Endometrial microvascular endothelial cells (primary cell): ENCODE results near the gene GLIPR1. TPM values are rescaled to one million over a fixed set of nuclear protein-coding genes. Genes with fewer than 3 reads are reported as not detected.
"Not testable (repeated sequence)": the region's sequence is repeated elsewhere in the genome, so short reads cannot be mapped to it uniquely, and the experiment has no call there.

ENCODE experiments used
- in situ Hi-C: cut with HindIII; loops from 2 replicates; pipeline ENCODE4 v1.10.0; 2017; ENCODE audit warnings: low sequenced_read_pairs, low pct_unique_long_range_greater_than_20kb; ENCODE audit errors: inconsistent ontology term
- total RNA-seq: library from RNA; depleted of rRNA; stranded (reverse); fragments of >200 nt; gene quantifications from one replicate; pipeline ENCODE4 v1.2.3, GENCODE V29; 2015; ENCODE audit errors: inconsistent ontology term

GLIPR1 gene
- total RNA-seq, 1 donor from 2014 or later = 74.1 TPM

GRCh38 chr12:75471902-75472890 is 8.4 kb upstream of the GLIPR1 start:
- in situ Hi-C loops = no loop called here

- in situ Hi-C loops = no loop called here
Measured at GRCh38 chr12:75474116-75474515, 6.4 kb upstream of the GLIPR1 start.

GRCh38 chr12:75476071-75476470 is 4.5 kb upstream of the GLIPR1 start:
- in situ Hi-C loops = no loop called here

- in situ Hi-C loops = no loop called here
Measured at GRCh38 chr12:75477137-75477536, 3.4 kb upstream of the GLIPR1 start.

GRCh38 chr12:75478116-75478794 is 2.3 kb upstream of the GLIPR1 start:
- in situ Hi-C loops = no loop called here

- in situ Hi-C loops = no loop called here
Measured at GRCh38 chr12:75479963-75480461, 543 bp upstream of the GLIPR1 start.

- in situ Hi-C loops = no loop called here
Measured at GRCh38 chr12:75481013-75481705, 604 bp downstream of the GLIPR1 start.

- in situ Hi-C loops = no loop called here
Measured at GRCh38 chr12:75481774-75482173, 1.2 kb downstream of the GLIPR1 start.

GRCh38 chr12:75482646-75483045 is 2.1 kb downstream of the GLIPR1 start:
- in situ Hi-C loops = no loop called here

GRCh38 chr12:75483431-75483830 is 2.9 kb downstream of the GLIPR1 start:
- in situ Hi-C loops = no loop called here

- in situ Hi-C loops = not testable (repeated sequence)
Measured at GRCh38 chr12:75484450-75484849, 3.9 kb downstream of the GLIPR1 start.

GRCh38 chr12:75487308-75487707 is 6.8 kb downstream of the GLIPR1 start:
- in situ Hi-C loops = no loop called here

- in situ Hi-C loops = no loop called here
Measured at GRCh38 chr12:75488553-75488952, 8.0 kb downstream of the GLIPR1 start.

- in situ Hi-C loops = no loop called here
Measured at GRCh38 chr12:75489187-75489586, 8.6 kb downstream of the GLIPR1 start.

- in situ Hi-C loops = no loop called here
Measured at GRCh38 chr12:75489613-75490210, 9.2 kb downstream of the GLIPR1 start.

GRCh38 chr12:75491169-75491568 is 10.6 kb downstream of the GLIPR1 start:
- in situ Hi-C loops = no loop called here

- in situ Hi-C loops = no loop called here
Measured at GRCh38 chr12:75503459-75503858, 22.9 kb downstream of the GLIPR1 start.

GRCh38 chr12:75503866-75504265 is 23.3 kb downstream of the GLIPR1 start:
- in situ Hi-C loops = no loop called here
